ENCODE measurements around the gene MYO18B.
"Not testable (repeated sequence)": the region's sequence is repeated elsewhere in the genome, so short reads cannot be mapped to it uniquely, and the experiment has no call there.

The MYO18B gene

GRCh38 chr22:25741692-25742626 is at the start of gene MYO18B:
TSS of gene MYO18B (plus strand) at chr22:25742188. CDS start at chr22:25761093, 18,905 bp downstream.
- DNase-seq = no peak

- no peak for DNase-seq
These were observed 49.4 kb upstream of the MYO18B start for GRCh38 chr22:25692397-25693267.

GRCh38 chr22:25693268-25693565 is 48.8 kb upstream of the MYO18B start:
- no peak for DNase-seq

GRCh38 chr22:25694196-25694907 is 47.6 kb upstream of the MYO18B start:
- no peak for DNase-seq

- no peak for DNase-seq
These were observed 46.8 kb upstream of the MYO18B start for GRCh38 chr22:25695146-25695545.

- DNase-seq = no peak
These were observed 45.2 kb upstream of the MYO18B start for GRCh38 chr22:25696763-25697162.

GRCh38 chr22:25697181-25697664 is 44.8 kb upstream of the MYO18B start:
- DNase-seq = no peak

- DNase-seq = no peak
These were observed 44.0 kb upstream of the MYO18B start for GRCh38 chr22:25697978-25698377.

- no peak for DNase-seq
These were observed 43.5 kb upstream of the MYO18B start for GRCh38 chr22:25698461-25698860.

GRCh38 chr22:25698978-25699377 is 43.0 kb upstream of the MYO18B start:
- DNase-seq = no peak

- no peak for DNase-seq
These were observed 40.8 kb upstream of the MYO18B start for GRCh38 chr22:25701056-25701780.

- DNase-seq = no peak
These were observed 39.9 kb upstream of the MYO18B start for GRCh38 chr22:25702040-25702439.

GRCh38 chr22:25702571-25703167 is 39.3 kb upstream of the MYO18B start:
- DNase-seq = no peak

GRCh38 chr22:25704701-25705100 is 37.3 kb upstream of the MYO18B start:
- DNase-seq = no peak

GRCh38 chr22:25706197-25706596 is 35.8 kb upstream of the MYO18B start:
- no peak for DNase-seq

- DNase-seq = not testable (repeated sequence)
These were observed 33.6 kb upstream of the MYO18B start for GRCh38 chr22:25708430-25708829.

- no peak for DNase-seq
These were observed 32.2 kb upstream of the MYO18B start for GRCh38 chr22:25709758-25710157.

GRCh38 chr22:25710501-25710900 is 31.5 kb upstream of the MYO18B start:
- DNase-seq = no peak

GRCh38 chr22:25711491-25711890 is 30.5 kb upstream of the MYO18B start:
- DNase-seq = no peak

GRCh38 chr22:25712661-25713400 is 29.2 kb upstream of the MYO18B start:
- no peak for DNase-seq

- DNase-seq = no peak
These were observed 27.9 kb upstream of the MYO18B start for GRCh38 chr22:25714070-25714469.

Measured in activated gamma-delta T cell treated with Interleukin-2 at 50 U/mL for 16 hours (primary cell).